ENCODE results near the gene MRPL52.
"Not testable (repeated sequence)": the region's sequence is repeated elsewhere in the genome, so short reads cannot be mapped to it uniquely, and the experiment has no call there.

Gene MRPL52

GRCh38 chr14:22860377-22860776, 30.7 kb downstream of the MRPL52 start:
- DNase-seq, result not testable (repeated sequence)

- no peak for DNase-seq
Observed at GRCh38 chr14:22861651-22862050, 32.0 kb downstream of the MRPL52 start.

- no peak for DNase-seq
Observed at GRCh38 chr14:22864979-22865378, 35.3 kb downstream of the MRPL52 start.

GRCh38 chr14:22865424-22866405, 36.0 kb downstream of the MRPL52 start:
- DNase-seq, result no peak

- DNase-seq, result no peak
Observed at GRCh38 chr14:22866874-22867273, 37.2 kb downstream of the MRPL52 start.

GRCh38 chr14:22870811-22871223, 41.1 kb downstream of the MRPL52 start:
- no peak for DNase-seq

GRCh38 chr14:22871224-22872032, 41.7 kb downstream of the MRPL52 start, which contains the start of gene LRP10:
TSS of gene LRP10 (plus strand) at chr14:22871740. CDS start at chr14:22872304, 564 bp downstream.
- peak; percentile 23 to 70 (median 40) for DNase-seq

GRCh38 chr14:22872033-22872832, 42.5 kb downstream of the MRPL52 start:
- DNase-seq, result peak; percentile 24 to 60 (median 46)

- no peak for DNase-seq
Observed at GRCh38 chr14:22872833-22873520, 43.3 kb downstream of the MRPL52 start.

- DNase-seq, result no peak
Observed at GRCh38 chr14:22875003-22875747, 45.5 kb downstream of the MRPL52 start.

- no peak for DNase-seq
Observed at GRCh38 chr14:22875748-22876319, 46.1 kb downstream of the MRPL52 start.

- DNase-seq, result no peak
Observed at GRCh38 chr14:22877000-22877501, 47.4 kb downstream of the MRPL52 start.

- no peak for DNase-seq
Observed at GRCh38 chr14:22878271-22879246, 48.9 kb downstream of the MRPL52 start.

- no peak for DNase-seq
Observed at GRCh38 chr14:22882064-22882463, 52.4 kb downstream of the MRPL52 start.

- peak in 1 of 4 experiments; percentile 29 for DNase-seq
Observed at GRCh38 chr14:22882529-22883172, 53.0 kb downstream of the MRPL52 start.

GRCh38 chr14:22883173-22883976, 53.7 kb downstream of the MRPL52 start, which contains the start of gene REM2:
TSS of gene REM2 (plus strand) at chr14:22883222. CDS start at chr14:22883288, 66 bp downstream.
- no peak for DNase-seq

GRCh38 chr14:22884076-22884737, 54.5 kb downstream of the MRPL52 start:
- DNase-seq, result no peak
